ENCODE data around the gene SPTB. TPM values are rescaled to one million over a fixed set of nuclear protein-coding genes. Genes with fewer than 3 reads are reported as not detected.

The SPTB gene
- total RNA-seq, 1 experiment from 2014 or later = 2.3 TPM

- Histone ChIP-seq H2BK5ac (ENCODE audit: insufficient read length, low read length) (no peak overlapping the region), H2BK20ac (ENCODE audit: low read depth, low read length, poor library complexity, severe bottlenecking) (no peak overlapping the region), H3K23ac (ENCODE audit: insufficient read length, low read depth, low read length) (no peak overlapping the region), H4K5ac (ENCODE audit: insufficient read length, low read depth, low read length) (no peak overlapping the region), H3T11ph (ENCODE audit: low read length) (no peak overlapping the region), H4K8ac (replicated peaks; ENCODE audit: insufficient read length, low read depth, low read length) (no peak overlapping the region), H3K4me2 (ENCODE audit: insufficient read depth, insufficient read length, low read length) (no peak overlapping the region), H3K9me3 (ENCODE audit: control insufficient read depth, low read depth, low read length) (no peaks in the 10 kb centered on the region), H3K27me3 (ENCODE audit: insufficient read depth, low read length) (no peaks in the 10 kb centered on the region), H4K91ac (ENCODE audit: insufficient read length, low read depth, low read length) (no peak overlapping the region), H2BK15ac (ENCODE audit: low read depth, low read length) (no peak overlapping the region), H3K18ac (ENCODE audit: insufficient read length, low read depth, low read length) (no peak overlapping the region), H3K56ac (ENCODE audit: insufficient read length, low read depth, low read length) (no peak overlapping the region), H3K27ac (ENCODE audit: insufficient read length, low read depth, low read length) (no peak overlapping the region), H3K4me1 (ENCODE audit: insufficient read depth, low read length) (no peaks in the 10 kb centered on the region; the same call in 1 of the 2 replicates), H4K20me1 (ENCODE audit: control insufficient read depth, insufficient read depth, insufficient read length) (no peaks in the 10 kb centered on the region), H3K14ac (ENCODE audit: insufficient read depth, low read length) (no peak overlapping the region), H2BK120ac (ENCODE audit: low read depth, low read length, poor library complexity, severe bottlenecking) (no peak overlapping the region), H3K23me2 (ENCODE audit: insufficient read length, low read depth, low read length, poor library complexity, severe bottlenecking) (no peaks in the 10 kb centered on the region), H3K4ac (ENCODE audit: low read depth, low read length) (no peak overlapping the region), H3K9ac (ENCODE audit: extremely low read depth, insufficient read length, low read length) (no peak overlapping the region), H2BK12ac (ENCODE audit: insufficient read length, low read depth, low read length) (no peak overlapping the region), H2AFZ (ENCODE audit: low read length) (no peak overlapping the region), H3K79me2 (ENCODE audit: insufficient read depth, low read length) (no peaks in the 10 kb centered on the region), H2AK5ac (ENCODE audit: insufficient read length, low read length) (no peak overlapping the region), H3K79me1 (ENCODE audit: insufficient read depth, low read depth, low read length, poor library complexity, severe bottlenecking) (no peaks in the 10 kb centered on the region)
- Mint-ChIP-seq H3K4me3 (no peak overlapping the region), H3K4me1 (peaks cover 25 to 29% of the 10 kb centered on the region in 2 experiments), H3K36me3 (ENCODE audit: insufficient read depth in 1 of 3, low read depth in 3 of 3) (peaks cover 35 to 64% (median 62%) of the 10 kb centered on the region in 3 experiments; a peak in 6 of 7 replicates), H3K27me3 (ENCODE audit: low read depth) (no peaks in the 10 kb centered on the region), H3K27ac (peak overlapping the region in 1 of 3 experiments; percentile 59; a peak in 1 of 7 replicates), H3K9me3 (no peaks in the 10 kb centered on the region)
- DNase-seq = no peak
- TF ChIP-seq, protein P1, sequence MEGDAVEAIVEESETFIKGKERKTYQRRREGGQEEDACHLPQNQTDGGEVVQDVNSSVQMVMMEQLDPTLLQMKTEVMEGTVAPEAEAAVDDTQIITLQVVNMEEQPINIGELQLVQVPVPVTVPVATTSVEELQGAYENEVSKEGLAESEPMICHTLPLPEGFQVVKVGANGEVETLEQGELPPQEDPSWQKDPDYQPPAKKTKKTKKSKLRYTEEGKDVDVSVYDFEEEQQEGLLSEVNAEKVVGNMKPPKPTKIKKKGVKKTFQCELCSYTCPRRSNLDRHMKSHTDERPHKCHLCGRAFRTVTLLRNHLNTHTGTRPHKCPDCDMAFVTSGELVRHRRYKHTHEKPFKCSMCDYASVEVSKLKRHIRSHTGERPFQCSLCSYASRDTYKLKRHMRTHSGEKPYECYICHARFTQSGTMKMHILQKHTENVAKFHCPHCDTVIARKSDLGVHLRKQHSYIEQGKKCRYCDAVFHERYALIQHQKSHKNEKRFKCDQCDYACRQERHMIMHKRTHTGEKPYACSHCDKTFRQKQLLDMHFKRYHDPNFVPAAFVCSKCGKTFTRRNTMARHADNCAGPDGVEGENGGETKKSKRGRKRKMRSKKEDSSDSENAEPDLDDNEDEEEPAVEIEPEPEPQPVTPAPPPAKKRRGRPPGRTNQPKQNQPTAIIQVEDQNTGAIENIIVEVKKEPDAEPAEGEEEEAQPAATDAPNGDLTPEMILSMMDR (conservative IDR thresholded peaks at IDR 0.05) = no peak
- no CpG with 5 or more reads among the region's 4 CpGs for WGBS (ENCODE audit: extremely low coverage, insufficient read length, low lambda C conversion rate)
Measured at GRCh38 chr14:64732066-64732465, 147.6 kb downstream of the SPTB start.
